Keratinocyte (primary cell): ENCODE measurements around the gene NIPBL.
"Not testable (repeated sequence)": the region's sequence is repeated elsewhere in the genome, so short reads cannot be mapped to it uniquely, and the experiment has no call there.

Source experiments
- CTCF ChIP-seq, 3 experiments: IDR thresholded peaks in 1 of 3; conservative IDR thresholded peaks in 1 of 3; optimal IDR thresholded peaks in 1 of 3; 2 replicates in 2 of 3; 3 replicates in 1 of 3; pipeline versions ENCODE3 to v1.5.1; 2011; ENCODE audit warnings: low read length in 3 of 3, mild to moderate bottlenecking in 3 of 3, moderate library complexity in 2 of 3, control low read depth in 1 of 3, inconsistent platforms in 1 of 3; ENCODE audit not compliant: insufficient read depth in 2 of 3; ENCODE audit errors: extremely low read depth in 1 of 3
- EZH2 ChIP-seq: IDR thresholded peaks from one replicate; pipeline ENCODE4 v1.6.1; 2012; ENCODE audit warnings: inconsistent platforms, mild to moderate bottlenecking, low read length, moderate library complexity

- not testable (repeated sequence) for TF ChIP-seq EZH2; CTCF (optimal IDR thresholded peaks at IDR 0.05 in 1 of 3, IDR thresholded peaks at IDR 0.05 in 1 of 3, conservative IDR thresholded peaks at IDR 0.05 in 1 of 3; ENCODE audit: extremely low read depth in 1 of 3, insufficient read depth in 2 of 3, low read length in 3 of 3)
Measured at GRCh38 chr5:37093795-37094194, 217.2 kb downstream of the NIPBL start.
